Right lobe of liver (tissue), 4 donors: ENCODE data around the gene SPTBN2.

Experiments used
- POLR2A ChIP-seq: fragments of 450-650 bp; IDR thresholded peaks from one replicate; pipeline ENCODE4 v1.6.1; 2017; ENCODE audit warnings: antibody characterized with exemption, mild to moderate bottlenecking
- TF ChIP-seq, protein P1 (sequence below), 4 donors: fragments of 200-600 bp in 3 of 4; fragments of 450-650 bp in 1 of 4; IDR thresholded peaks; one replicate each; pipeline versions ENCODE4 v1.5.1 to v1.8.0; 2016 to 2022; ENCODE audit warnings: antibody characterized with exemption in 4 of 4, mild to moderate bottlenecking in 2 of 4
- donor health status: DM: no; HTN: no; CAD: no.
- donor health status: DM: no; HTN: no; CAD: no.
- donor health status: DM: no; HTN: yes; CAD: no.

- TF ChIP-seq, protein P1, sequence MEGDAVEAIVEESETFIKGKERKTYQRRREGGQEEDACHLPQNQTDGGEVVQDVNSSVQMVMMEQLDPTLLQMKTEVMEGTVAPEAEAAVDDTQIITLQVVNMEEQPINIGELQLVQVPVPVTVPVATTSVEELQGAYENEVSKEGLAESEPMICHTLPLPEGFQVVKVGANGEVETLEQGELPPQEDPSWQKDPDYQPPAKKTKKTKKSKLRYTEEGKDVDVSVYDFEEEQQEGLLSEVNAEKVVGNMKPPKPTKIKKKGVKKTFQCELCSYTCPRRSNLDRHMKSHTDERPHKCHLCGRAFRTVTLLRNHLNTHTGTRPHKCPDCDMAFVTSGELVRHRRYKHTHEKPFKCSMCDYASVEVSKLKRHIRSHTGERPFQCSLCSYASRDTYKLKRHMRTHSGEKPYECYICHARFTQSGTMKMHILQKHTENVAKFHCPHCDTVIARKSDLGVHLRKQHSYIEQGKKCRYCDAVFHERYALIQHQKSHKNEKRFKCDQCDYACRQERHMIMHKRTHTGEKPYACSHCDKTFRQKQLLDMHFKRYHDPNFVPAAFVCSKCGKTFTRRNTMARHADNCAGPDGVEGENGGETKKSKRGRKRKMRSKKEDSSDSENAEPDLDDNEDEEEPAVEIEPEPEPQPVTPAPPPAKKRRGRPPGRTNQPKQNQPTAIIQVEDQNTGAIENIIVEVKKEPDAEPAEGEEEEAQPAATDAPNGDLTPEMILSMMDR (IDR thresholded peaks at IDR 0.05) = no peak
- no peak for TF ChIP-seq POLR2A
Measured at GRCh38 chr11:66729447-66729846, 431 bp upstream of the SPTBN2 start.
